NCI-H1930 (cell line): ENCODE measurements around the gene GBGT1.

Experiments used
- DNase-seq, 2 experiments: peaks; one replicate each; lab custom pipeline; 2025; lab: John Stamatoyannopoulos, UW

GBGT1 gene

GRCh38 chr9:133125941-133126696, 37.6 kb downstream of the GBGT1 start:
- no peak for DNase-seq

DNA sequence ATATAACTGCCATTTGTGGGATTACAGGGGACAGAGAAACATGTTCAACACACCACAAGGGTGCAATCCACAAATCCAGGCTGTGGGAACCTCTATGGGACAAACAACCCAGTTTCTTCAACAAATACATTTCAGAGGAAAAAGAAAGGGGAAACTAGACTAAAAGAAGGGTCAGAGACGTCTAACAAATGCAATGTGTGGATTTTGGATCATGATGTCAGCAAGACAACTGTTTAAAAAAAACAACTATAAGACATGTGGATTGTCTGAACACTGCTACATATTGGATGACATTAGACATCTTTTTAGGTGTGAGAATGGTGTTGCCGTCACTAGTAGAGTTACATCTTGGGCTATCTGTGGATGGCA, 38.8 kb downstream of the GBGT1 start:
- DNase-seq: no peak

DNA sequence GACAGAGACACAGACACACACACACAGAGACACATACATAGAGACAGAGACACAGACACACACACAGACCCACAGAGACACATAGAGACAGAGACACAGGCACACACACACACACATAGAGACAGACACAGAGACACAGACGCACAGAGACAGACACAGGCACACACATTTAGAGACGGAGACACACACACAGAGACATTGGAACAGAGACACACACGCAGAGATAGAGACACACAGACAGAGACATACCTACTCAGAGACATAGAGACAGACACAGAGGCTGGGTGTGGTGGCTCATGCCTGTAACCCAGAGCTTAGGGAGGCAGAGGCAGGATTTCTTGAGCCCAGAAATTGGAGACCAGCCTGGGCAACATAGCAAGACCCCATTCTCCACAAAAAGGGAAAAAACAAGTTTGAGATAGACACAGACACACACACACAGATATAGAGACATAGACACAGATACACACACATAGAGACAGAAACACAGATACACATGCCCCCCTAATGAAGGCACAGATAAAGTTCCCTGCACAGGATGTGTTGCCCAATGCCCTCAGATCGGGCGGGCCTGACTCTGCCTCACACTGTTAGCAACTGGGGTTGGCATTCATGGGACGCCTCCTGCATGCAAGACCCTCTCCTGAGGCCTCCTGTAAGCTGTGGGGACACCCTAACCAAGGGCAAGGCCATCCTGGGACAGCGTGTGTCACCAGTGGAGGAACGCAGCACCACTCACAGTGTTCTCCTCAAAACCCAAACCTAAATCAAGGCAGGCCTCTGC, 39.4 kb downstream of the GBGT1 start:
- no peak for DNase-seq

DNA sequence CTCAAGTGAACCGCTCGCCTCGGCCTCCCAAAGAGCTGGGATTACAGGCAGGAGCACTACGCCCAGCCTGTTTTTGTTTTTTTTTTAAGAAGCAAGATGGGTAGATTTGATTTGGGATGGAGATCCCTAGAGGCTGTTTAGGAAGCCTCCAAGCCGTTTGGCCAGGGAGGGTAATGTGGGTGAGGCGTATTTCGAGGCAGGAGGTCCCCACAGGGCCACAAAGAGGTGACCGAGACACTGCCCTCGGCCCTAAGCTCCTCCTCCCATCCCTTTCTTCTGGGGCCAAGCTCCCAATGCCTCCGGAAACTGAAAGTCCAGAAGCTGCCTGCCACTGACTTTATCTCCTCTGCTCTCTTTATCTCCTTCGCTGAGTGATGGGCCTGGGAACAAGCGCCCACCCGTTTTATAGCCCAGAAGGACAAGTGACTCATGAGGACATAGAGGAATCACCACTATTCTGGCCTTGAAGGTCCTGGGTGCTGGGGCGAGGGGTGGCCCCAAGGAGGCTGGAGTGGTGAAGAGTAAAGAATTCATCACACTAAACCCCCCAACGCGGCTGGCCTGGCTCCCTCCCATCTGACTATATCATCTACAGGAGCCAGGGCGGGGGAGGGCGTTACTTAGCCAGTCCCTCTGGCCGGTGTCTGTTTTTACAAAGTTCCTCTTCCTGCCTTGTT, 40.6 kb downstream of the GBGT1 start:
- no peak for DNase-seq

DNA sequence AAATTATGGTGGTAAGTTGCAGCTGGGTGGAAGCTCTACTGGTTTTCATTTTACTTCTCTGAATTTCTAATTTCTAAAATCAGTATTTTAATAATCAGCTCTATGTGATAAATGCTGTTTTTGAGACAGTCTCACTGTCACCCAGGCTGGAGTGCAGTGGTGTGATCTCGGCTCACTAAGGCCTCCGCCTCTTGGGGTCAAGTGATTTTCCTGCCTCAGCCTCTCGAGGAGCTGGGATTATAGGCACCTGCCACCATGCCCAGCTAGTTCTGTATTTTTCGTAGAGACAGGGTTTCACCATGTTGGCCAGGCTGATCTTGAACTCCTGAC, 41.1 kb downstream of the GBGT1 start:
- no peak for DNase-seq

GRCh38 chr9:133121915-133122550, 41.7 kb downstream of the GBGT1 start:
- no peak for DNase-seq

GRCh38 chr9:133121198-133121914, 42.4 kb downstream of the GBGT1 start, which contains the start of gene RALGDS:
Gene RALGDS (minus strand): TSS chr9:133121240. CDS start chr9:133121154, 86 bp downstream.
- DNase-seq: peak; percentile 69 to 80

- DNase-seq: no peak
Measured at GRCh38 chr9:133120501-133121197, 43.1 kb downstream of the GBGT1 start.

DNA sequence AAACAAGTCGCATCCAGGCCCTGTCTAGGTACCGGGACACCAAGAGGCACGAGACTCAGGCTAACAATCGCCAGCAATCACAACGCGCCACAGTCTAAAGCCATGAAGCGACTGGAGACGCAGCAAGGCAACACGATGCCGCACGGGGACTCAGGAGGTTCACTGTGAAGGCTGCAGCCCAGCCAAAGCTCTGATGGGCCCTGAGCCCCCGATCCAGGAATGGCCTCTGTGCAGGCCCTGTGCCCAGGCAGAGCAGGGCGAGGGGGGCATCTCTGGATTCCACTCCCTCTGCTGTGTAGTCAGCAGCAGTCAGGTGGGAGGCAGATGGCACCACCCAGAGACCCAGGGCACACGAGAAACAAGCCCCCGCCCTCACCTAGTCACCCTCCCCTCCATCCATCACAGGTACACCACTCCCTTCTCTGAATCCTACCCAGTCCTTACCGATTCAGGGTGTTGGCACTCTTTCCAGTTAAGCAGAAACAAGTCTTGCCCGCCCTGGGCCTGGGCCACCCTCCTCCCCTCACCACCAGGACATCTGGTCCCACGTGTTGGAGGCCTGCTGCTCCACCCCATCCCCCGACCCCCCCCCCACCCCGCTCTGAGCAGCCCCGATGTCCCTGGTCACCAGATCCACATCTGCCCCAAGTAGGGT, 43.7 kb downstream of the GBGT1 start:
- DNase-seq: no peak

DNA sequence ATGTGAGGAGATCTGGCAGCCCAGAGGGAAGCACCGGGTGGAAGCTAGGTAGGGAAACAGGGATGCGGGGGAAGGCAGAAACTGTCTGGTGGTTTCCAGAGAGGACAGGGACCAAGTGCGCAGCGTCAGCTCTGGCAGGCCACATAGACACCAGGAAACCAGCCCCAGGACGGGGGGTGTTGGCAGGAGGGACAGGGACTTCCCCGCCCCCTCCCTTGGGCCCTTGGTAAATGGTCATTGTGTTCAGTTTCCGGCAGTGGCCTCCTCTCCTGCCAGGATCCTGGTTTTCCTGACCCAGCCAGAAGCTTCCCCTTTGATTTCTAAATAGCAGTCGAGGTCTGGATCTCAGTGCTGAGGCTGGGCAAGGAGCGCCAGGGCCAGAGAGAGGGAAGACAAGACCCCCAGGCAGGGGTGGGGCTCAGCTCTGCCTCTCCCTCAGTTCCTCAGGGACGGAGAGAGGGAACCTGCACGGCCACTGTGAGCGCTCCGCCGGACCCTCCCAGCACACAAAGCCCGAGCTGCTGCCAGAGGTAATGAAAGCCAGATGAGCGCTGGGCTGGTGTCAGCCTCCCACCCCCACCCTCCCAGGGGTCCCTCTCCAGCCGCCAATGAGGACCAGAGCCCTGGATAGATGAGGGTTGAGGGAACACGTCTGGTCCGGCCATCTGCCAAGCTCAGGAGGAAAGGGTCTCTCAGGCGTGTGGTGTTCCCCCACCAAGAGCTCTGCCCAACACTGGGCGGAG, 44.4 kb downstream of the GBGT1 start:
- DNase-seq: no peak

- no peak for DNase-seq
Measured at GRCh38 chr9:133118568-133118967, 45.1 kb downstream of the GBGT1 start.

DNA sequence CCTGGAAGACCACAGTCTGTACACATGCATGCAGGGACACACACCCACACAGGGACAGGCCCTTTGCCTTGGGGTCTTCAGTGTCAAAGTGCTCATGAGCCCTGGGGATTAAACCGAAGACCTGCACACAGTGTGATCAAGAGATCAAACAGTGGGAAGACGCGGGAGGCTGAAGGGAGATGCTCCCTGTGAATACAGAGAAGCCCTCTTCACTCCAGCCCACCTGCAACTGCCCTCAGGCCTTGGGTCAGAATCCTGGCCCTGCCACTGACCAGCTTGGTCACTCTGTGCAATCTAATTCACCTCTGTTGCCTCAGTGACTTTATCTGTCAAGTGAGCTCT, 45.6 kb downstream of the GBGT1 start:
- no peak for DNase-seq

DNA sequence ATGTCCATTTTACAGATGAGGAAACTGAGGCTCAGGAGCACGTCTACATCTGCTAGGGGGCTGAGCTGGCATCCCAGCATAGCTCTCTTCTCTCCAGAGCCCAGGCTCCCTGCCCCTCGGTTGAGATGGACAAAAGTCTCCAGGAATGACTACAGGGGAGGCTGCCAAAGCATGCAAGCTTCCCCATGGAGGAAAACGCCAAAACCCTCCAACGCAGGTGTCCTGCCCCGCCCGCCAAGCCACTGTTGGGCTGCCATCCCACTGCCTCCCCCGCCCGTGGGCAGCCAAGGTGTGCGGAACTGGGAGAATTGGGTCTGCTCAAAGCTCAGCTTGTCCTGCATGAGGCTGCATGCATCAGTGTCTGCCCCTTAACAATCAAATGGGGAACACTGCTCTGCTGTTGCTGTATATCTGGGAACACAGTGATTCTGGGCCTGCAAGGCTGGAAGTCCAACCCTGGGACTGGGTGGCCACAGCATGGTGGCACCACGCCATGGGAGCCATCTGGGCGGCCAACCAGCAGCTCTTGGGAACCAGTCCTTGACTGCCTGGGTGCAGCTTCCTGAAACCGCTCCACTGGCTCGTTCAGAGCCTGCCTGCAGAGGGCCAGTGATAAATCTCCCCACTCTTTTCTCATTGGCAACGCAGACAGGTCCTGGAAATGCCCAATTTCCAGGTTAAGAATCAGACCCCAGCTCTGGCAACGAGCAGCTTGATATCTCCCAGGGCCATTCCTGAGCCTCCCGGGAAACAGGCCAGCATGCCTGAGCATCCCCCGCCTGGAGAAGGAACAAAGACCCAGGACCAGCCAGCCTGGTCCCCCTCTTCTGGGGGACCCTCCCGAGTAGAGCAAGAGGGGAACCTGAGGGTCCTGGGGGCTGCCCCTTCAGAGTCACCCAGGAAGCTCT, 46.2 kb downstream of the GBGT1 start:
- no peak for DNase-seq

DNA sequence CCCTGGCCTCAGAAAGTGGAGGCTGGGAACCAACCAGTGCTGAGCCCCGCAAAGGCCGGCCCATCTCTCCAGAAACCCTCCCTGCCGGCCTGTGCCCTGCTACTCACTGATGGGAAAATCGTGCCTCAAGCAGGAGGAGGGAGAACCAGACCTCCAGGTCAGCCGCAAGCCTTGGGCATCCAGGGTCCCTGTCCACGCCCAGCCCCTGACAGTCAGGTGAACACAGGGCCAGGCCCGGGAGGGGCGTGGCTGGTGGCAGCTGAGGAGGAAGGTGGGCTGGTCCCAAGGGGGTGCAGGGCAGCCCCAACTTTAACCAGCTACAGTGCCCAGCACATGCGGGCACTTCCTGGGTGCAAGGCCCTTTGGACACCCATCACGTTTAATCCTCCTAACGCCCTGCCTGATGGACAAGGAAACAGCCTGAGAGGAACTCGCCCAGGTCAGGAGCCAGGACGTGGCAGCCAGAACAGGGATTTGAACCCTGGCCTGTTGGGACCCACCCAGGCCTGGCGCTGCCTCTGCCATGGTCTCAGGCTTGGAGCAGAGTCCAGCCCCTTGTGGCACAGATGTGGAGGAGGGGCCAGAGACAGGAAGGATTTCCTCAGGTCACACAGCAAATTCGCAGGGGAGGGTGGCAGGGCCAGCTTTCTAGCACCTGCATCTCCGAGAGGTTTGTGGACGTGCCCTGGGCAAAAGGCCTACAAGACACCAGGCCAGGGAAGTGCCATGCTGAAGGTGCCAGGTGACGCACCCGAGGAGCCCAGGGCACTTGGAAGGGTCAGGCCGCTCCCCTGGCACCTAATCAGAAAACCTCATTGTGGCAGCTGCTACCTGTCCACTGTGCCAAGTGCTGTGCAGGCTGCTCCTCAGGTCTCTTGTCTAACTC, 47.1 kb downstream of the GBGT1 start:
- no peak for DNase-seq

- DNase-seq: no peak
Measured at GRCh38 chr9:133115604-133116345, 47.9 kb downstream of the GBGT1 start.

DNA sequence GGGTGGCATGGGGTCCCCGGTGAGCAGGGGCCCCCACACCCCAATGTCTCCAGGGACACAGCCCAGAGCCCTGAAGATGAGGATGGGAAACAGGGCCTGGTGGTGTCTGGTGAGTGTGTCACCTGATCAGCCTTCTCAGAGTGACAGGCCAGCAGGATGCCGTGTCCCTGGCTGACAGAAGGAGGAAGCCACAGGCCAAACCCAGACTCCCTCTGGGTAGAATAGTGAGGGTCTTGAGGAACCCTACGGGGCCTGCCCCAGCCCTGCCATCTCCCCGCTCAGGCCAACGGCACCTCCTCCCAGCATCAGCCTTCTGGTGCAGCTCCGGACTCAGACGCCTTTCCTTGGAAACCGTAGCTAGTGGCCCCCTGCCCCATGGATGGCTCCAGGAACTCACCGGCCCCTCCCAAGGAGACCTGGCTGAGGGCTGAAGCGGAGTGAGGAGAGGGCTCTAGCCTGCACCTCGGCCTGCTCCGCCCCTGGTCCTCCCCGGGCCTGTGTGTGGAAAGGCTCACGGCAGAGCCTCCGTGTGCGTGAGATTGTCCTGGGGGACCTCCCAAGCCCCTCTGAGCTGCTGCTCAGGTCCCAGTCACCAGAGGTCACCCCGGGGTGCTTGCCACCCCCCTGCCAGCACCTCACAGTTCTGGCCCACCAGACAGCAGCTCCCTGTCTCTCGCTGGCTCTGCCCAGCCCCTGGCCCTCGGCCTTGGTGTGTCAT, 48.7 kb downstream of the GBGT1 start:
- no peak for DNase-seq
